HL-60/S4 treated with retinoic acid at 250 ng/mL for 4 days and 3 days (cell line): Measurements from ENCODE around the gene KIAA1958.

Experiments used
- in situ Hi-C: fragments of 300-500 bp; cut with MboI; formaldehyde crosslinking; loops from 2 replicates; pipeline ENCODE4 v1.7.0; 2022; ENCODE audit warnings: low sequenced_read_pairs

The KIAA1958 gene

GRCh38 chr9:112526973-112527372, 40.3 kb downstream of the KIAA1958 start:
- in situ Hi-C loops: no loop called here

DNA sequence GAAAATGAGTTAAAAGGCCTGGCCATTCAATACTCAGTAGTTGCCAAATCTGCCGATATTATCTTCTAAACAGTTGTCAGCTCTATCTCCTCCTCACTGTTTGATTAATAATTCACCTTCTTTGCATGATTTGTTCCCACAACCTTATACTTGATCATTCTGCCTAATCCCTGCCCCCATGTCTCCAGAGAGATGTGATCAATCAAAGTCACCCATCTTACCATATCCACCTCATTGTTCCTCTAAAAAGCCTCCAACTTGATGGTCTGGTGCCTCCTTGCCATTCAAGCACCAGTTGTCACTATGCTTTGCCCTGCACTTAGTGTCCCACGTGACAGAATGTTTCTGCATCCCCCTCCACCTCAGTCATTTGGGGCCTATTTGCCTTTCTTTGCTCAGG, 41.3 kb downstream of the KIAA1958 start:
- in situ Hi-C loops: no loop called here

DNA sequence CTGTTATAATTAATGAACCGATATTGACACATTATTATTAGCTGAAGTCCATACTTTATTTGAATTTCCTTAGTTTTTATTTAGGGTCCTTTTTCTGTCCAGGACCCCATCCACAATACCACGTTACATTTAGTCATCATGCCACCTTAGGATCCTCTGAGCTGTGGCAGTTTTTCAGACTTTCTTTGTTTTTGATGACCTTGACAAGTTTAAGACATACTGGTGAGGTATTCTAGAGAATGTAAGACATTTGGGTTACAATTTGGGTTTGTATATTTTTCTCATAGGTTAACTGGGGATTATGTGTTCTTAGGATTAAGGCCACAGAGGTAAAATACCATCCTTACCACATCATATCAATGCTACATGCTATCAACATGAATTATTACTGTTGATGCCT, 42.7 kb downstream of the KIAA1958 start:
- in situ Hi-C loops: no loop called here

DNA sequence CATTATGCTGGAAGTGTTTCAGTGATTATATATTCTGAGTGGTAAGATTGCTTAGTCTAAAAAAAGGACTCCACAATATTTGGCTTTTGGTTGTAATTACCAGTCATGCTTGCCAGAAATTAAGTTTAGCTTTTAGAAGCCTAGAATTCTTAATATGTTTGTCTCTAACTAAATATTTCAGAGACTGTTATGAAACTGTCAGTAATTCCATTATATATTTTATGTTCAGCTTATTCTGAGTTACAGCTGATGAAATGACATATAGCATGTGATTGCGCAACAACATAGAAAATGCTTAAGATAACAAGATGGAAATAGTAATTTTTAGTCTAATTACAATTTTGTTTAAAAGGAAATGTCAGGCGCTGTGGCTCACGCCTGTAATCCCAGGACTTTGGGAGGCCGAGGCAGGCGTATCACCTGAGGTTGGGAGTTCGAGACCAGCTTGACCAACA, 44.2 kb downstream of the KIAA1958 start:
- in situ Hi-C loops: no loop called here

DNA sequence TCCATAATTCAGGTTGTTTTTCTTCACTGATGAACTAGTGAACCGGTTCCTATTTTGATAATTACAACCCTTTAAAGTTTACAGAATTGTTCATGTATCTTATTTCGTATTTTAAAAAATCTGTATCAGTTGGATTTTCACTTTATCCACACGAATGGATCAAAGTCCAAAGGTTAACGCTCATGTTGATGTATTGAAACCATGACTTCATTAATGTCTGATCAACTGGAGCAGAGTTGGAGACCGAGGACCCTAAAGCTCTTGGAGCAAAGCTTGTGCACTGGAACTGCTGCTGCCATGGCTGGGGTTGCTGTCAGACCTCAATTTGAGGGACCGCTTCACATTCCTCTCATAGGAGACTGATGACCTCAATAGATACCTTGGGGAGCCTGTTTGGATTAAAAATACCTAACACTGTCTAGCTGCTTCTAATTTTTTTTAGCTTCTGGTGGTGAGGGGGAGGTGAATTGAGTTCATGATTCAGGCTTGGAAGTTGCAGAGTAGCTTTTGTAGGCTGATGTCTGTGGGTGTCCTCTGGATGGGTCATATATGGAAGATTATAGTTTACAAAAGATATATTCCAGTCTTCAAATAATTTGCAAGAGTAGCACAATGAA, 45.1 kb downstream of the KIAA1958 start:
- in situ Hi-C loops: no loop called here

GRCh38 chr9:112532427-112532826, 45.8 kb downstream of the KIAA1958 start:
- in situ Hi-C loops: no loop called here

DNA sequence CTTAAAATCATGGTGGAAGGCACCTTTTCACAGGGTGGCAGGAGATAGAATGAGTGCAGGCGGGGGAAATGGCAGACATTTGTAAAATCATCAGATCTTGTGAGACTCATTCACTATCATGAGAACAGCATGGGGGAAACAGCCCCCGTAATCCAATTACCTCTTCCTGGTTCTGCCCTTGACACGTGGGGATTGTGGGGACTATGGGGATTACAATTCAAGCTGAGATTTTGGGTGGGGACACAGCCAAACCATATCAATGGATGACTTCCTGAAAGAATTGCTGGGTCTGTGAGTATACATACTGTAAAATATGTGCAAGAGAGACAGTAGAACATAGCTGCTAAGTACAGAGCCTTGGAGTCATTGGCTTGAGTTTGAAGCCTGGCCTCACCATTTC, 47.0 kb downstream of the KIAA1958 start:
- in situ Hi-C loops: no loop called here

DNA sequence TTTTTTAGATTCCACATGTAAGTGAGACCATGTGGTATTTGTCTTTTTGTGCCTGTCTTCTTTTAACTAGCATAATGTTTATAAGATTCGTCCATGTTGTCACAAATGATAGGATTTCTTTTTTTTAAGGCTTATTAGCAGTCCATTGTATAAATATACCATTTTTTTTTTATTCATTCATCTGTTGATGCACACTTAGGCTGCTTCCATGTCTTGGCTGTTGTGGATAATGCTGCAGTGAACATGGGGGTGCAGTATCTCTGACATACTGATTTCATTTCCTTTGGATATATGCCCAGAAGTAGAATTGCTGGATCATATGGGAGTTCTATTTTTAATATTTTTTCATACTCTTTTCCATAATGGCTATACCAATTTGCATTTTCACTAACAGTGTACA, 48.7 kb downstream of the KIAA1958 start:
- in situ Hi-C loops: no loop called here

DNA sequence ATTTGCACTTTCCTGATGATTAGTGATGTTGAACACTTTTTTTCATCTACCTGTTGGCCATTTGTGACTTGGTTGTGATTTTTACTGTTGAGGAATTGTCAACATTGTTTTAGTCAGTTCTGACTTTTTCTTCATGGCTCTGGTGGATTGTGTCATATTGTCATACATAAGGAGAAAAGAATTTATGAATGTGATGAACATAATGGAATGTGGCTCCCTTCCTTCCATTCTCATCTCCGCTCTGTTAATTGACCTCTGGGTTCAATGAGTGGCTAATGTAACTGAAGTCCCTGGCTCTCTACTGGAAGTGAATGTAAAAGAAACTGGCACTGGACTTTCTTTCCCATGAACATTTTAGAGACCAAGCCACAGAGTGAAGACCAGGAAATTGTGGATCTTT, 49.2 kb downstream of the KIAA1958 start:
- in situ Hi-C loops: no loop called here

DNA sequence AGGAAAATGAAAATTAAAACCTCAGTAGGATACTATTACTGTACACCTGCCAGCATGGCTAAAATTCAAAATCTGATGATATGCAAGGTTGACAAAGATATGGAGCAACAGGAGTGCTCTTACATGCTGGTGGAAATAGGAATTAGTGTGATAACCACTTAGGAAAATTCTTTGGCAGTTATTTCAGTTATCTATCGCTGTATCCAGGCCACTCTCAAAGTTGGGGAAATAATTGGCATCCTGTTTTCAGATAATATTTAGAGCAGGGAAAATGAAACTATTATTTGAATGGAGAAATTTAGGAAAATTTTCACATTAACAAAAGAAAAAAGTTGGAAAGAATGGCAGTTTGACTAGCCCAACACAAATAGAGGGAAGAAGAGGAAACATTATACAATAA, 50.9 kb downstream of the KIAA1958 start:
- in situ Hi-C loops: no loop called here

GRCh38 chr9:112540800-112541199, 54.2 kb downstream of the KIAA1958 start:
- in situ Hi-C loops: no loop called here

DNA sequence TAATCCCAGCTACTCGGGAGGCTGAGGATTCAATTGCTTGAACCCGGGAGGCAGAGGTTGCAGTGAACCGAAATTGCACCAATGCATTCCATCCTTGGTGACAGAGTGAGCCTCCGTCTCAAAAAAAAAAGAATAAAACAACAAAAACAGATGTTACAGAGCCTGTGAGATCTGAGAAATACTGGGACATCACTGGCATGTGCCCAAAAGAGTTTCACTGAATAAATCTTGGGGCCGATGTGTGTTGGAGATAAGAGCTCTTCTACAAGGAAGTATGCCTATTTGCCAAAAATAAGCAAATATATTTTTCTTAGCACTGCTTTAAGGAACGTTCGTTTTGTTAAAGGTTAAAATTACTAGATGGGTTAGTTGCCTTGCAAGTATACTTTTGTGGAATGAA, 55.1 kb downstream of the KIAA1958 start:
- in situ Hi-C loops: no loop called here

DNA sequence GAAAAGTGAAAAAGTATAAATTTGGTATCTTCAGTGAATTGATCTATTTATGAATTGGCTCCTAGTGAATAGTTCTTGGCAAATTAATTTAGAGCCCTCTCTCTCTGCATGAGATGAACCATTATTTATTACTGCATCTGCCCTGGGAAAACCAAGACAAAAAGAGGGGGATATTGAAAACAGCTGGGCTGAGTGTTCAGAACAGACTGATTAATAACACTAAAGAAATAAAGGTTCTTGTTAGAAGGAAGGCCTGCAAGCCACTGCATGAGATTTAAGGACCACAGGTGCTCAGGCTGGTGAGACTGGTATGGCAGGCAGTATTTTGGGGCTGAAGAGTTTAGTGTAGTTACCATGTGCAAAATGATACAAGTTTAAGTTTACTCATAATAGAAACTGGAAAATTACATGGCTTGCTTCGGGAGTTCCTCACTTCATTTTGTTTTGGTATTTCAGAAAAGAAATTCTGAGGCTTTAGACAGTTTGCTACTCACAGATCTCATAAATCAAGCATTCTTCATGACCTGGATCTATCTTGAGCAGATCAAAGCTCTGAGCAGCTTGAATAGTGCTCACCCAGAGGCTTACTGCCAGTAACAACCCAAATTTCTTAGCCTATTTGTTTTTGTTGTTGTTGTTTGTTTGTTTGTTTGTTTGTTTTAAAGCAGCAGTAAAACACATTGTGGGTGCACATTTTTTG, 56.1 kb downstream of the KIAA1958 start:
- in situ Hi-C loops: no loop called here

GRCh38 chr9:112544477-112544876, 57.9 kb downstream of the KIAA1958 start:
- in situ Hi-C loops: no loop called here

DNA sequence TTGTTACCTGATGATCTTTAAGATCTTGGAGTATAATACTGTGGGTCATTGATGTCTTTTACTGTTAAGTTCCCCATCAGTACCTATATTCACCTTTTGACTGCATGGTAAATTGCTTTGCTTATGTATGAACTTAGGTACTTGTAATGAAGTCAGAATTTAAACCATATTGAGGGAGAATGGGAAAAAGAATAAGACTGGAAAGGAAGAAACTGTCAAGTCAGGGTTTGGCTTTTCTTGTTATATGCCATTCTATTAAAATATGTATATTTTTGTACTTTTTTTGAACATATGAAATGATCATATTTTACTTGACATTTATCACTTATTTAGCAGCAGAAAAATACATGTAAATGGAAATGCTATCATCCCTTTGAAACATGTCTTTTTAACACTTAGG, 58.6 kb downstream of the KIAA1958 start:
- in situ Hi-C loops: no loop called here

- in situ Hi-C loops: no loop called here
These were observed 59.8 kb downstream of the KIAA1958 start for GRCh38 chr9:112546149-112547012.

- in situ Hi-C loops: no loop called here
These were observed 61.4 kb downstream of the KIAA1958 start for GRCh38 chr9:112548051-112548440.

DNA sequence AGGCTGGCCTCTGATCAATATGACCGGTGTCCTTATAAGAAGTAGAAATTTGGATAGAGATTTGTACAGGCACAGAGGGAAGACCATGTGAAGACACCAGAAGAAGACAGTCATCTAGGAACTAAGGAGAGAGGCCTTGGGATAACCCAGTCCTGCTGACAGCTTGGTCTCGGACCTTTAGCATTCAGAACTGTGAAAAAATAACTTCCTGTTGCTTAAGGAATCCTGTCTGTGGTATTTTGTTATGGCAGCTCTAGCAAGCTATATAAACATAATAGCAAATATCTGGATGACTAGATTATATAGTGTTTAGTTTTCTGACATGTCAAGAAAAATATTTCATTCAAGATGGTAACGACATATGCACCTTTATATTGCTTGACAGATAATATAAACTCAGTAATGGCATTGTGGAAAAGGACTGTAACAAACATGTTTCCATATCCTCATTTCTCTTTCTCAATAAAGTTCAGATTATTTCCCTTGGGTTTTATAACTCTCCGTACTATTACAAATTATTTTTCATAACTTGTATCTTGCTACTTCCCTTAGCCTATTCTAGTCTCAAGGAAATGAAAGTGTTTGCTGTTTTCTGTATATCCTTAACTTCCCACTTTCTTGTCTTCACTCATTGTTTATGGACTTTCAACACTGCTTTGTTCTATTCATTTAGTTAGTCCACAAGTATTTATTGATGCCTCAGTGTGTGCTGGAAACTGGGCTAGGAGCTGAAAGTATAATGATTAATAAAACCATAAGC, 62.4 kb downstream of the KIAA1958 start:
- in situ Hi-C loops: no loop called here

GRCh38 chr9:112550531-112550930, 63.9 kb downstream of the KIAA1958 start:
- in situ Hi-C loops: no loop called here

DNA sequence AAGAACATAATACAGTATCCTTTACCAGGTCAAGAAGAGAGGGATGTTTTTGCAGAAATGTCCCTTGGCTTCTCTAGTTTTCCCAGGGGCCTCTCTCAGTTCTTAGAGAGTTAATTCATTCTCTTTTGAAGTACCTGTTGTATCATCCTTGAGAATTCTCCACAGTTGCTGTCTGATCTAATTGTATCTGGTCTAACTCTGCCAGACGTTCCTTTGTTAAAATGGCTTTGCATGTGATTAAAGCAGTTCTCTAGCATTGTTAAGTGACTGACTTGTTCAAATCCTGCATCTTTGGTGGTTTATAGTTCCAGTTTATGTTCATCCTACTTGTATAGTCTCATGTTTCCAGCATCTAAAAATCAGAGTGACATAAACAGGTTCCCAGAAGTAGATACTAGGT, 65.0 kb downstream of the KIAA1958 start:
- in situ Hi-C loops: no loop called here
